ENCODE measurements around the gene IDH3A. TPM values are rescaled to one million over a fixed set of nuclear protein-coding genes. Genes with fewer than 3 reads are reported as not detected.

IDH3A gene
- total RNA-seq: 100 to 1,000 TPM in 1 of 4 donors, 10 to 100 TPM in 3; 55.1 to 155 (median 83.3) TPM

- no peaks in the 10 kb centered on the region for H3K27me3 ChIP-seq
- H3K4me3 ChIP-seq (replicated peaks in 1 of 3): peak within 1 kb of the TSS; percentile 58 to 87 (median 78)
- WGBS, 2 donors: 0% methylated on average over 33 to 40 of the region's 79 CpGs
- H3K9me3 ChIP-seq: no peaks in the 10 kb centered on the region
- no peaks in the 10 kb centered on the region for H3K36me3 ChIP-seq
- H3K27ac ChIP-seq: peak within 1 kb of the TSS; percentile 67 to 87 (median 81)
- TF ChIP-seq, protein P1, sequence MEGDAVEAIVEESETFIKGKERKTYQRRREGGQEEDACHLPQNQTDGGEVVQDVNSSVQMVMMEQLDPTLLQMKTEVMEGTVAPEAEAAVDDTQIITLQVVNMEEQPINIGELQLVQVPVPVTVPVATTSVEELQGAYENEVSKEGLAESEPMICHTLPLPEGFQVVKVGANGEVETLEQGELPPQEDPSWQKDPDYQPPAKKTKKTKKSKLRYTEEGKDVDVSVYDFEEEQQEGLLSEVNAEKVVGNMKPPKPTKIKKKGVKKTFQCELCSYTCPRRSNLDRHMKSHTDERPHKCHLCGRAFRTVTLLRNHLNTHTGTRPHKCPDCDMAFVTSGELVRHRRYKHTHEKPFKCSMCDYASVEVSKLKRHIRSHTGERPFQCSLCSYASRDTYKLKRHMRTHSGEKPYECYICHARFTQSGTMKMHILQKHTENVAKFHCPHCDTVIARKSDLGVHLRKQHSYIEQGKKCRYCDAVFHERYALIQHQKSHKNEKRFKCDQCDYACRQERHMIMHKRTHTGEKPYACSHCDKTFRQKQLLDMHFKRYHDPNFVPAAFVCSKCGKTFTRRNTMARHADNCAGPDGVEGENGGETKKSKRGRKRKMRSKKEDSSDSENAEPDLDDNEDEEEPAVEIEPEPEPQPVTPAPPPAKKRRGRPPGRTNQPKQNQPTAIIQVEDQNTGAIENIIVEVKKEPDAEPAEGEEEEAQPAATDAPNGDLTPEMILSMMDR (IDR thresholded peaks at IDR 0.05): no peak
- peak; percentile 32 to 88 for TF ChIP-seq POLR2A (IDR thresholded peaks at IDR 0.05)
- peak; percentile 99 to 100 for DNase-seq
- peaks cover 15 to 16% of the 10 kb centered on the region in 2 donors for H3K4me1 ChIP-seq
- intact Hi-C loops (cut with DNase I): loop anchor here (10.0 kb wide), 1 partner anchor 84 kb away; no protein-coding TSS in a partner anchor
Observed at GRCh38 chr15:78149068-78149804, at the start of gene IDH3A. TSS of gene IDH3A (plus strand) at chr15:78149362. CDS start at chr15:78149404, 42 bp downstream.

DNA sequence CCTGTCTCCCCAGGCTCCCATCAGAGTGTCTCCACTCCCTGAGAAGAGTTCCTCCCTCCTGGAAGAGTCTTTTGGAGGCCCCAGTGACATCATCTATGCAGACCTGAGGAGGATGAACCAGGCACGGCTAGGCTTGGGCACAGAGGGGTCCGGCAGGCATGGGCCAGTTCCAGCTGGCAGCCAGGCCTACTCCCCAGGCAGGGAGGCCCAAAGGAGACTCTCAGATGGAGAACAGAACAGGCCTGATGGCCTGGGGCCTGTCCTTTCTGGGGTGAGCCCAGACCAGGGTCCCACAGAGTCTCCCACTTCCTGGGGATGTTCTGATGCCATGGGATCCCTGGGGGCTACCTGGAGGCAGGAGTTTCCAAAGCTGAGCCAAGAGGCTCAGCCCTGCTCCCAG, 48.3 kb upstream of the IDH3A start:
- TF ChIP-seq, protein P1 (IDR thresholded peaks at IDR 0.05): no peak
- no peak for TF ChIP-seq POLR2A (IDR thresholded peaks at IDR 0.05)
- no peaks in the 10 kb centered on the region for H3K9me3 ChIP-seq
- no peak for DNase-seq
- H3K4me3 ChIP-seq (replicated peaks in 1 of 3): no peak overlapping the region
- H3K27me3 ChIP-seq: no peaks in the 10 kb centered on the region
- 70 to 85% methylated on average over 2 of the region's 2 CpGs for WGBS, 2 donors
- intact Hi-C loops (cut with DNase I): no loop called here
- no peaks in the 10 kb centered on the region for H3K36me3 ChIP-seq
- no peak overlapping the region for H3K27ac ChIP-seq
- H3K4me1 ChIP-seq: no peaks in the 10 kb centered on the region

DNA sequence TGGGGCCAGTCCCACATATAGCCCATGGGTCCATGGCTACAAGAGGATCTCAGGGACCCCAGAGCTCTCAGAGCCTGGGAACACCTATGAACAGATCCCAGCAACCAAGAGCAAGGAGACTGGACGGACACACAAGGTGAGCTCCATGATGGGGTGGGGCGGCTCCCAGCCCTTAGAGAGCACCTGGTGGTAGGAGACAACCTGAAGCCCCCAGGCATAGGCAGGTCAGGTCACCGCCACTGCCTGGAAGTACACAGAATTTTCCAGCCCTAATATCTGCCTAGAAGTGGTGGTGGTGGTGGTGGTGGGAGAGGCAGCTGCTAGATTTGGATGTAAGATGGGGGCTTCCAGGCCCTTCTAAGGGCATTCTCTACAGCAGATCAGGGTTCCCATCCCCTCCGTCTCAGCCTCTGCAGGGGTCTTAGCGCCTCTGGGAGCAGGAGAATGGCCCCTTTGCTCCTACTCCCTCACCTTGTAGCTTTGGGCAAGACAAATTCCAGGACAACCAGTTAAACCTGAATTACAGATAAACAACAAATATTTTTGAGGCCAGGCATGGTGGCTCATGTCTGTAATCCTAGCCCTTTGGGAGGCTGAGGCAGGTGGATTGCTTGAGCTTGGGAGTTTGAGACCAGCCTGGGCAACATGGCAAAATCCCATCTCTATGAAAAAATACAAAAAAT, 47.6 kb upstream of the IDH3A start:
- Histone ChIP-seq H3K9me3 (no peaks in the 10 kb centered on the region), H3K27ac (no peak overlapping the region), H3K36me3 (no peaks in the 10 kb centered on the region), H3K4me1 (no peaks in the 10 kb centered on the region), H3K4me3 (replicated peaks in 1 of 3) (no peak overlapping the region), H3K27me3 (no peaks in the 10 kb centered on the region)
- DNase-seq: no peak
- 88 to 100% methylated on average over 2 to 4 of the region's 5 CpGs for WGBS, 2 donors
- TF ChIP-seq, protein P1 (IDR thresholded peaks at IDR 0.05): no peak
- no peak for TF ChIP-seq POLR2A (IDR thresholded peaks at IDR 0.05)
- intact Hi-C loops (cut with DNase I): no loop called here

- WGBS, 2 donors: 80 to 94% methylated on average over 1 of the region's 1 CpG
- no peak overlapping the region for H3K27ac ChIP-seq
- no peaks in the 10 kb centered on the region for H3K4me1 ChIP-seq
- intact Hi-C loops (cut with DNase I): no loop called here
- TF ChIP-seq, protein P1 (IDR thresholded peaks at IDR 0.05): no peak
- TF ChIP-seq POLR2A (IDR thresholded peaks at IDR 0.05): no peak
- no peaks in the 10 kb centered on the region for H3K36me3 ChIP-seq
- no peaks in the 10 kb centered on the region for H3K9me3 ChIP-seq
- no peak overlapping the region for H3K4me3 ChIP-seq (replicated peaks in 1 of 3)
- H3K27me3 ChIP-seq: no peaks in the 10 kb centered on the region
- DNase-seq: no peak
Observed at GRCh38 chr15:78102211-78102610, 47.0 kb upstream of the IDH3A start.

DNA sequence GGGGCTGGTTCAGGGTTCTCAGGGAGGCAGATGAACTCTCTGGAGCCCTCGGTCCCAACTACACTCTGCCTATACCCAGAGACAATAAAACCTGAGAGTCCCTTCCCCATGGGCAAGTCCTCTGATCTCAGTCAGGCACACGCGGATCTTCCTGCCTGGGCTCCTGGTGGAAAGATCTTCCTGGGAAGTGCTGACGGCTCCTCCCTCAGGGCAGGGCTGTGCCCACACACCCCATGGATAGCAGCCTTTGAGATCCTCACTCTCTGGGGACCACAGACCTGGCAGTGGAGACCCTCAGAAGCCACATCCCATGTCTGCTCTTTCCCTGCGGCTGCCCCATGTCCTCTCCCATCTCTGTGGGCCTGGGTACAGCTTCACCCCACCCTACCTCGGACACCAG, 46.4 kb upstream of the IDH3A start:
- Histone ChIP-seq H3K36me3 (no peaks in the 10 kb centered on the region), H3K4me1 (no peaks in the 10 kb centered on the region), H3K27ac (no peak overlapping the region), H3K4me3 (replicated peaks in 1 of 3) (no peak overlapping the region), H3K27me3 (no peaks in the 10 kb centered on the region), H3K9me3 (no peaks in the 10 kb centered on the region)
- DNase-seq: no peak
- 82 to 91% methylated on average over 5 to 6 of the region's 6 CpGs for WGBS, 2 donors
- intact Hi-C loops (cut with DNase I): no loop called here
- TF ChIP-seq, protein P1 (IDR thresholded peaks at IDR 0.05): no peak
- TF ChIP-seq POLR2A (IDR thresholded peaks at IDR 0.05): no peak

Measured in thyroid gland (tissue), 4 donors.